22Rv1 (cell line): ENCODE results near the gene ZBTB39.
"Not testable (repeated sequence)": the region's sequence is repeated elsewhere in the genome, so short reads cannot be mapped to it uniquely, and the experiment has no call there.

Experiments used
- ZFX ChIP-seq: fragments of 450-650 bp; IDR thresholded peaks from 2 replicates; pipeline ENCODE4 v1.6.1; 2017; ENCODE audit warnings: antibody characterized with exemption, borderline replicate concordance
- TF ChIP-seq, protein P1 (sequence below): fragments of 450-650 bp; IDR thresholded peaks from 2 replicates; pipeline ENCODE4 v1.5.1; 2017; ENCODE audit warnings: mild to moderate bottlenecking

DNA sequence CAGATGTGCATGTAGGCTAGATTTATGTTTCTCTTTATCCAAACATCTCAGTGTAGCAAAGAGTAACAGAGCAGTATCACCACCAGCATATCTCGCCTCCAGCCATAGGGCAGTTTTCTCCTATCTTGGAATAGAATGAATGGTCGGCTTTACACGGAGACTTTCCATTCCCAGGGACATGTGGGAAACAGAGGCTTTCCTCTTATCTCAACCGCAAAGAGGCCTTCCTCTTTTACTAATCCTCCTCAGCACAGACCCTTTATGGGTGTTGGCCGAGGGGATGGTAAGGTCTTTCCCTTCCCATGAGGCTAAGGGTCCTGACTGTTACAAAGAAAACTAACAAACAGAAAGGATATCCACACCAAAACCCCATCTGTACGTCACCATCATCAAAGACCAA, 37.4 kb downstream of the ZBTB39 start:
- TF ChIP-seq, protein P1, sequence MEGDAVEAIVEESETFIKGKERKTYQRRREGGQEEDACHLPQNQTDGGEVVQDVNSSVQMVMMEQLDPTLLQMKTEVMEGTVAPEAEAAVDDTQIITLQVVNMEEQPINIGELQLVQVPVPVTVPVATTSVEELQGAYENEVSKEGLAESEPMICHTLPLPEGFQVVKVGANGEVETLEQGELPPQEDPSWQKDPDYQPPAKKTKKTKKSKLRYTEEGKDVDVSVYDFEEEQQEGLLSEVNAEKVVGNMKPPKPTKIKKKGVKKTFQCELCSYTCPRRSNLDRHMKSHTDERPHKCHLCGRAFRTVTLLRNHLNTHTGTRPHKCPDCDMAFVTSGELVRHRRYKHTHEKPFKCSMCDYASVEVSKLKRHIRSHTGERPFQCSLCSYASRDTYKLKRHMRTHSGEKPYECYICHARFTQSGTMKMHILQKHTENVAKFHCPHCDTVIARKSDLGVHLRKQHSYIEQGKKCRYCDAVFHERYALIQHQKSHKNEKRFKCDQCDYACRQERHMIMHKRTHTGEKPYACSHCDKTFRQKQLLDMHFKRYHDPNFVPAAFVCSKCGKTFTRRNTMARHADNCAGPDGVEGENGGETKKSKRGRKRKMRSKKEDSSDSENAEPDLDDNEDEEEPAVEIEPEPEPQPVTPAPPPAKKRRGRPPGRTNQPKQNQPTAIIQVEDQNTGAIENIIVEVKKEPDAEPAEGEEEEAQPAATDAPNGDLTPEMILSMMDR = not testable (repeated sequence)
- TF ChIP-seq ZFX = not testable (repeated sequence)
